Psoas muscle (tissue), 8 donors: ENCODE data around the gene BCAR3. TPM values are rescaled to one million over a fixed set of nuclear protein-coding genes. Genes with fewer than 3 reads are reported as not detected.
"Not testable (repeated sequence)": the region's sequence is repeated elsewhere in the genome, so short reads cannot be mapped to it uniquely, and the experiment has no call there.

Experiments
- ATAC-seq, 4 donors: fragments of 200-7000 bp; cut with Tn5 transposase; one replicate each; pipeline ENCODE4 v1.9.1; 2020; ENCODE audit warnings: moderate library complexity in 3 of 4, mild to moderate bottlenecking in 2 of 4
- DNase-seq, 2 donors: peaks; one replicate each; pipeline ENCODE4 v3.0.0-alpha.2; 2020
- H3K27ac ChIP-seq: fragments of 200-600 bp; one replicate; pipeline ENCODE4 v1.8.0; 2022
- H3K27me3 ChIP-seq, 3 donors: fragments of 200-600 bp in 1 of 3; one replicate each; pipeline versions ENCODE4 v1.6.1 to v1.8.0; 2013 to 2022; ENCODE audit warnings: low read length in 2 of 3, mild to moderate bottlenecking in 2 of 3, moderate library complexity in 1 of 3; ENCODE audit not compliant: insufficient read depth in 3 of 3
- H3K36me3 ChIP-seq, 2 donors: fragments of 200-600 bp in 1 of 2; one replicate each; pipeline versions ENCODE4 v1.6.1 to v1.8.0; 2013 to 2022; ENCODE audit warnings: low read depth in 1 of 2, mild to moderate bottlenecking in 1 of 2, moderate library complexity in 1 of 2; ENCODE audit not compliant: insufficient read depth in 1 of 2
- H3K4me1 ChIP-seq: fragments of 200-600 bp; one replicate; pipeline ENCODE4 v1.8.0; 2022
- H3K4me3 ChIP-seq: fragments of 200-600 bp; one replicate; pipeline ENCODE4 v1.8.0; 2022; ENCODE audit warnings: mild to moderate bottlenecking
- H3K9me3 ChIP-seq: fragments of 200-600 bp; one replicate; pipeline ENCODE4 v1.8.0; 2022
- CTCF ChIP-seq: fragments of 200-600 bp; IDR thresholded peaks from one replicate; pipeline ENCODE4 v1.8.0; 2022; ENCODE audit warnings: antibody characterized with exemption
- WGBS, 3 donors: extraction: QIAGEN DNeasy Blood & Tissue Kit; methylation state at CpG; one replicate each; pipeline versions ENCODE4 v1.1.6 to v1.1.7; 2013; 5-methylcytosine and 5-hydroxymethylcytosine counted together
- intact Hi-C, 2 donors: fragments of 100-400 bp; cut with DNase I; formaldehyde crosslinking; loops; one replicate each; pipeline versions ENCODE4 v1.11.0 to v1.14.2; 2022
- polyA plus RNA-seq, 3 donors: library from polyadenylated mRNA; stranded (reverse); fragments of 200-250 nt; gene quantifications; one replicate each; pipeline ENCODE4 v1.2.3, GENCODE V29; 2013
- total RNA-seq, 4 donors: library from RNA; stranded (reverse); fragmentation: NEBNext Ultra II Directional in 2 of 4; extraction: Animal tissue kit (Norgen Biotek cat#: 25700) in 2 of 4; gene quantifications; one replicate each; pipeline versions ENCODE4 v1.2.1 to v1.2.4, GENCODE V29; 2021 to 2023
- donor health status: healthy with polysubstance abuse.
- donor health status: DM: no; HTN: no; CAD: no; lungs with moderate emphysema.
- donor health status: Bipolar disorder and iron deficiency.
- donor health status: healthy.
- donor health status: DM: yes; HTN: yes; CAD: no.
- donor health status: DM: no; HTN: no; CAD: no.
- donor health status: DM: no; HTN: no; CAD: no.
- donor health status: DM: yes; HTN: yes; CAD: no.

BCAR3 gene
- total and polyA plus RNA-seq, 7 donors = 15.8 to 64.1 (median 18.4) TPM

GRCh38 chr1:93700532-93701469 is 19.2 kb upstream of the BCAR3 start:
- H3K27ac ChIP-seq = peak overlapping the region; percentile 93
- no peak for ATAC-seq

GRCh38 chr1:93699503-93700168 is 18.0 kb upstream of the BCAR3 start:
- Histone ChIP-seq H3K36me3 (no peaks in the 10 kb centered on the region), H3K27ac (no peak overlapping the region), H3K9me3 (no peaks in the 10 kb centered on the region), H3K4me3 (no peak overlapping the region), H3K27me3 (peaks cover 0 to 2% (median 0%) of the 10 kb centered on the region in 3 donors), H3K4me1 (peaks cover 36% of the 10 kb centered on the region)
- intact Hi-C loops = no loop called here
- no peak for DNase-seq
- WGBS, 3 donors = 94 to 98% (median 97%) methylated on average over 5 of the region's 5 CpGs
- ATAC-seq = no peak
- TF ChIP-seq CTCF = no peak

More at GRCh38 chr1:93700532-93701469, 19.2 kb upstream of the BCAR3 start:
- no peak for DNase-seq
- no peaks in the 10 kb centered on the region for H3K36me3 ChIP-seq
- intact Hi-C loops = no loop called here
- H3K27me3 ChIP-seq = peaks cover 0 to 2% (median 0%) of the 10 kb centered on the region in 3 donors
- peaks cover 36% of the 10 kb centered on the region for H3K4me1 ChIP-seq
- no peak overlapping the region for H3K4me3 ChIP-seq
- H3K9me3 ChIP-seq = no peaks in the 10 kb centered on the region
- no peak for TF ChIP-seq CTCF
- WGBS, 3 donors = 94 to 96% (median 95%) methylated on average over 22 of the region's 22 CpGs

- 89 to 93% (median 93%) methylated on average over 5 of the region's 5 CpGs for WGBS, 3 donors
- no peaks in the 10 kb centered on the region for H3K36me3 ChIP-seq
- ATAC-seq = no peak
- intact Hi-C loops = no loop called here
- DNase-seq = no peak
- TF ChIP-seq CTCF = no peak
- no peak overlapping the region for H3K27ac ChIP-seq
- peaks cover 31% of the 10 kb centered on the region for H3K4me1 ChIP-seq
- peaks cover 0 to 2% (median 0%) of the 10 kb centered on the region in 3 donors for H3K27me3 ChIP-seq
- no peaks in the 10 kb centered on the region for H3K9me3 ChIP-seq
- H3K4me3 ChIP-seq = no peak overlapping the region
Measured at GRCh38 chr1:93699049-93699384, 17.4 kb upstream of the BCAR3 start.

GRCh38 chr1:93698329-93699048 is 16.9 kb upstream of the BCAR3 start:
- no peaks in the 10 kb centered on the region for H3K36me3 ChIP-seq
- ATAC-seq (no peak), DNase-seq (no peak)
- peaks cover 26% of the 10 kb centered on the region for H3K4me1 ChIP-seq
- no peak overlapping the region for H3K27ac ChIP-seq
- no peaks in the 10 kb centered on the region for H3K9me3 ChIP-seq
- no peak for TF ChIP-seq CTCF
- intact Hi-C loops = no loop called here
- WGBS, 3 donors = 95 to 96% (median 96%) methylated on average over 7 of the region's 7 CpGs
- H3K27me3 ChIP-seq = peaks cover 0 to 2% (median 0%) of the 10 kb centered on the region in 3 donors
- H3K4me3 ChIP-seq = no peak overlapping the region

GRCh38 chr1:93697566-93697965 is 15.9 kb upstream of the BCAR3 start:
- H3K27ac ChIP-seq, intact Hi-C loops, H3K4me3 ChIP-seq, H3K36me3 ChIP-seq, ATAC-seq, H3K9me3 ChIP-seq, H3K27me3 ChIP-seq, DNase-seq: not testable (repeated sequence)
- peaks cover 17% of the 10 kb centered on the region for H3K4me1 ChIP-seq
- 86 to 91% (median 90%) methylated on average over 13 of the region's 13 CpGs for WGBS, 3 donors
